Islet of Langerhans (tissue), 1 donor: ENCODE measurements around the gene RAX2.
"Not testable (repeated sequence)": the region's sequence is repeated elsewhere in the genome, so short reads cannot be mapped to it uniquely, and the experiment has no call there.

Experiments used
- FAIRE-seq: peaks from one replicate; lab custom pipeline; 2011; peaks lifted over from hg19 to GRCh38; lab: Jason Lieb, UNC

Gene RAX2

DNA sequence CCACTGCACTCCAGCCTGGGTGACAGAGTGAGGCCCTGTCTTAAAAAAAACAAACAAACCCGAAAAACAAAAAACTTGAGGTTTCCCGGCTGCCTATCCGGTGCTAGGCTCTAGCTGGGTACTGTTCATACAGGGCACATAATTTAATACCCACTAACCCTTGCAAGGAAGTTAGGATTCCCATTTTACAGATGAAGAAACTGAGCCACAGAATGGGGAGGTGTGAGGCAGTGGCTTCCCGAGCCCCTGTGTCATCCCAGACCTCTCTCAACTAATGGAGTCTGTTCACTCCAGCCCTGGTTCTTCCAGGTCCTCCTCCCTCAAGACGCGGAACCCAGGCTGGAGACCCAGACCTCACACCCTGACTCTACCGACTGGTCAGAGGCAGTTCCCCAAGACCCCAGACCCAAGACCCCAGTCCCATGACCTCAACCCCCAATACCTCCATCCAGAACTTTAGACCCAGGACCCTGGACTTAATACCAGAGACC lies 11.1 kb downstream of the RAX2 start:
- FAIRE-seq, result no peak

DNA sequence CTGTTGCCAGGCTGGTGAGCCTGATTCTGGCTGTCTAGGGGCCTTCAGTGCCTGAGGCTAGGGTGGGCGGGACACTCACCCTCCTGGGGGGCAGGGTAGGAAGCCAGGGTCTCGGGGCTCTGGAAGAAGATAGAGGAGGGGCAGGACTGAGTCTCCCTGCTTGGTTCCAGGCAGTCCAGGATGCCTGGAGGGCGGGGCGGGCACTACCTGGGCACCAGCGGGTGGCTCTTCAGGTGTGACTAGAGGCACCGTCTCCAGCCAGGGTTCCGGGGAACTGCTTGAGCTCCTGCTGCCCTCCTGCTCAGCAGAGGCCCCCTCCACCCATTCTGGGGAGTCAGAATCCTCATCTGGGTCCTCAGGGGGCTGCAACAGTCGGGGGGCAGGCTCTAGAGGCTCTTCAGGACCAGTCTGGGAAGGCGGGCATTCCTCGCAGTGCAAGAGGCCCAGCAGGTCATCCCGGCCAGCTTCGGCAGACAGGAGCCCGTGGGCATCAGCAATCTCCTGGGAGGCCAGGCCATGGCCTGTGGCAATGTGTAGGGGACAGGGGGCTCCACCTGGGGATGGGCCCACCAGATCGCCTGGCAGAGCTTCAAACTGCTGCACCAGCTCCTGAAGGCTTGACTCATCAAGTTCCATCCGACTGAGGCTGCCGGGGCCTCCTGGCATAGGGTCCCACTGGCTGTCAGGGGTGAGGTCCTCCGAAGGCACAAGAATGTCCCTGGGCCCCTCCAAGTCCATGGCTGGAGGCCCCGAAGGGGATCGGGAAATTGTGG lies 12.4 kb downstream of the RAX2 start:
- no peak for FAIRE-seq

- FAIRE-seq, result not testable (repeated sequence)
Measured at GRCh38 chr19:3758297-3758696, 13.7 kb downstream of the RAX2 start.

GRCh38 chr19:3757705-3758104 lies 14.3 kb downstream of the RAX2 start:
- FAIRE-seq, result not testable (repeated sequence)

GRCh38 chr19:3753631-3754410 lies 18.2 kb downstream of the RAX2 start:
- no peak for FAIRE-seq

GRCh38 chr19:3752492-3752891 lies 19.5 kb downstream of the RAX2 start:
- FAIRE-seq, result no peak

- no peak for FAIRE-seq
Measured at GRCh38 chr19:3751236-3751635, 20.8 kb downstream of the RAX2 start.

GRCh38 chr19:3750211-3750610 lies 21.8 kb downstream of the RAX2 start:
- no peak for FAIRE-seq

GRCh38 chr19:3748965-3749364 lies 23.1 kb downstream of the RAX2 start:
- no peak for FAIRE-seq

GRCh38 chr19:3746371-3747056 lies 25.5 kb downstream of the RAX2 start:
- FAIRE-seq, result no peak

DNA sequence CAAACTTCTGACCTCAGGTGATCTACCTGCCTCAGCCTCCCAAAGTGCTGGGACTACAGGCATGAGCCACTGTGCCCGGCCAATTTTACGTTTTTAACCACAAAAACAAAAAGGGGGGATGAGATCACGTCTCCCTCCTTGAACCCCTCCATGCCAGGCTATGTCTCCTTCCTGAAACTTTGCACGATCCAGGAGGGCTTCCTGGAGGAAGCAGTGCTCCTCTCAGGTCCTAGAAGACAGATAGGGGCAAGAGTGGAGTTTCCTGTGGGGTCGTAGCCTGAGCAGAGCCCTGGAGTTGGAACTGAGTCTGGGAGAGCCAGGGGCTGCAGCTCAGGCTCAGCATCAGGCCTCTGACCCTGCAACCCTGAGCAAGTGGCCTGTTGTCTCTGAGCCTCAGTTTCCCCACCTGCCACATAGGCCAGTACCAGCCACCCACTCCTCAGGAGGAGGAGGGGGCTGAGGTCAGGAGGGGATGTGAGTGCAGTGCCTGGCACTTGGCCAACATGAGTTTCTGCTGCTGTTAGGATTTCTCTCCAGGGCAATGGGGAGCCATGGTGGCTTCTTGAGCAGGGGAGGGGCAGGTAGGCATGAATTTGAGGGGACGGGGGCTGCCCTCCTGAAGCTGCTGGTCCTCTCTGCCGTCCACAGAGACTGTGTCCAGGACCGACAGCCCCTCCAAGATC lies 26.5 kb downstream of the RAX2 start:
- no peak for FAIRE-seq

DNA sequence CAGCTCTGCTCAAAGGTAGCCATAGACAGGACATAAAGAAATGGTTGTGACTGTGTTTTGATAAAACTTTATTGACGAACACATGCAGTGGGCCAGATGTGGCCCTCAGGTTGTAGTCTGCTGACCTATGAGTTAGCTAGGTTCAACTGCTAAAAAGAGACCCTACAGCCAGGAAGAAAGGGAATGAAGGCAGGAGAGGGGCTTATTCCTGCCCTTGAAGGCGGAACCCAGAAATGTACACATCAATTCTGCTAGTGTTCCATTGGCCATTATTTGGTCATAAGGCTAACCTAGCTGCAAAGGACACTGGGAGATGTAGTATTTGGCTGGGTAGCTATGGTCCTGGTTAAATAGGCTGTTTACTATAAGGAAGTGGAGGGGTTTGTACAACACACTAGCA lies 28.5 kb downstream of the RAX2 start:
- no peak for FAIRE-seq

DNA sequence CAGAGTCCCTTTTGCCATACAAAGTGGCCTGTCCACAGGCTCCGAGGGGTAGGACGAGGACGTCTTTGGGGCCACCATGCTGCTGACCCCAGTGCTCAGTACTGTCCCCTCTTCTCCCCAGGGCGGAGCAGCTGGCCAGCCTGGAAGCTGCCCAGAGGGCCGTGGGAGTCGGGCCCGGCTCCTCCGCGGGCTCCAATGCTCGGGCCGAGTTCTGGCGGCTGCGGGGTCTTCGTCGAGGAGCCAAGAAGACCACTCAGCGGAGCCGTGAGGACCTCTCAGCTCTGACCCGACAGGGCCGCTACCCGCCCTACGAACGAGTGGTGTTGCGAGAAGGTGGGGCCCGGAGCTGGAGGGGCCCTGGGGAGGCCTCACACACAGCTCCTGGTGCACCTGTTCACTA lies 31.6 kb downstream of the RAX2 start:
- FAIRE-seq, result no peak

GRCh38 chr19:3738477-3739220 lies 33.4 kb downstream of the RAX2 start:
- no peak for FAIRE-seq

- no peak for FAIRE-seq
Measured at GRCh38 chr19:3737487-3738205, 34.4 kb downstream of the RAX2 start.

- no peak for FAIRE-seq
Measured at GRCh38 chr19:3736106-3736724, 35.8 kb downstream of the RAX2 start.

DNA sequence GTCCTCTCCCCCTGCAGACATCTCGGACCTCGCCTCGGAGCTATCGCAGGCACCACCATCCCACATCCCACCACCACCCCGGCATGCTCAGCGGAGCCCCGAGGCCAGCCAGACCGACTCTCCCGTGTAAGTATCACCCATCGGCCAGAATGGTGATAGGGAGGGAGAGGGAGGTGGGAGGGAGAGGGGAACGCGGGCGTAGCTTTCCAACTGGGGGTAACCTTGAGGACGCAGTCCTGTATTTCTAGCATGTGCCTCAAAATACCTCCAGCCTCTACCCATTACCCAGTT lies 37.8 kb downstream of the RAX2 start:
- no peak for FAIRE-seq

GRCh38 chr19:3733549-3734309 lies 38.3 kb downstream of the RAX2 start:
- FAIRE-seq, result no peak

DNA sequence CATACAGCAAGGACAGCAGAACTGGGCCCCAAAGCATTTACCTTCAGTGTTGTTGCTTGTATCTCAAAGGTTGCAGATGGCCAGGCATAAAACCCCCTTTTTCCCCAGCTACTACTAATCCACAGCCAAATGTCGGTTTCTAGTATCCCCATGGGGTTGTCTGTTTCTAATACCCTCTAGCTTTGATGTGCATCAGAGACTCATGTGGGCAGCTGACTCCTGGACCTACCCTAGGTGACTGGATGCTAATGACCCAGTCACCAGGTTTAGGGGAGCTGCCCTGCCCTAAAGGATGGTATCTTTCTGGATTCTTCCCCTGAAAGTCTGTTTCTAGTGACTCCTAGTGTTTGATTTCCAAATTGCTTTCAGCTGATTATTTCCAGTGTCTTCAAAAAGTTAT lies 39.9 kb downstream of the RAX2 start:
- no peak for FAIRE-seq

DNA sequence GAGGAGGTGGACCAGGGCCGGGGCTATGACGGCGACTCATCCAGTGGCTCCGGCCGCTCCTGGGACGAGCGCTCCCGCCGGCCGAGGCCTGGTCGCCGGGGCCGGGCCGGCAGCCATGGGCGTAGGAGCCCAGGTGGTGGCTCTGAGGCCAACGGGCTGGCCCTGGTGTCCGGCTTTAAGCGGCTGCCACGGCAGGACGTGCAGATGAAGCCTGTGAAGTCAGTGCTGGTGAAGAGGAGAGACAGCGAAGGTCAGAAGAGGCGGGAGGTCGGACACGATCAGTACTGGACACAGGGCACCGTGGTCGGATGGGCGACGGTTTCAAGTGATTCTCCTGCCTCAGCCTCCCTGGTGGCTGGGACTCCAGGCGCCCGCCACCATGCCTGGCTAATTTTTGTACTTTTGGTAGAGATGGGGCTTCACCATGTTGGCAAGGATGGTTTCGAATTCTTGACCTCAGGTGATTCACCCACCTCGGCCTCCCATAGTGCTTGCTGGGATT lies 41.5 kb downstream of the RAX2 start:
- no peak for FAIRE-seq
